Retinal pigment epithelial cell (primary cell): ENCODE measurements around the gene COX14.
A peak's percentile ranks its signal among the peaks of the same experiment; 100 is the strongest.

Source experiments
- DNase-seq: peaks from one replicate; pipeline ENCODE4 v3.0.0-alpha.2; 2010; ENCODE audit warnings: low read depth
- H3K4me3 ChIP-seq: 2 replicates; pipeline ENCODE4 v1.5.1; 2011; ENCODE audit warnings: mild to moderate bottlenecking, low read length, control low read depth, moderate library complexity
- TF ChIP-seq, protein P1 (sequence below): conservative IDR thresholded peaks from 2 replicates; pipeline ENCODE4 v1.5.1; 2011; ENCODE audit warnings: low read depth, low read length, control low read depth, inconsistent platforms

Gene COX14

GRCh38 chr12:50084775-50085614, 27.0 kb upstream of the COX14 start, which contains the start of gene SMARCD1:
Gene SMARCD1 (plus strand): TSS chr12:50085342. CDS start chr12:50085370, 28 bp downstream.
- DNase-seq: peak; percentile 74
- TF ChIP-seq, protein P1, sequence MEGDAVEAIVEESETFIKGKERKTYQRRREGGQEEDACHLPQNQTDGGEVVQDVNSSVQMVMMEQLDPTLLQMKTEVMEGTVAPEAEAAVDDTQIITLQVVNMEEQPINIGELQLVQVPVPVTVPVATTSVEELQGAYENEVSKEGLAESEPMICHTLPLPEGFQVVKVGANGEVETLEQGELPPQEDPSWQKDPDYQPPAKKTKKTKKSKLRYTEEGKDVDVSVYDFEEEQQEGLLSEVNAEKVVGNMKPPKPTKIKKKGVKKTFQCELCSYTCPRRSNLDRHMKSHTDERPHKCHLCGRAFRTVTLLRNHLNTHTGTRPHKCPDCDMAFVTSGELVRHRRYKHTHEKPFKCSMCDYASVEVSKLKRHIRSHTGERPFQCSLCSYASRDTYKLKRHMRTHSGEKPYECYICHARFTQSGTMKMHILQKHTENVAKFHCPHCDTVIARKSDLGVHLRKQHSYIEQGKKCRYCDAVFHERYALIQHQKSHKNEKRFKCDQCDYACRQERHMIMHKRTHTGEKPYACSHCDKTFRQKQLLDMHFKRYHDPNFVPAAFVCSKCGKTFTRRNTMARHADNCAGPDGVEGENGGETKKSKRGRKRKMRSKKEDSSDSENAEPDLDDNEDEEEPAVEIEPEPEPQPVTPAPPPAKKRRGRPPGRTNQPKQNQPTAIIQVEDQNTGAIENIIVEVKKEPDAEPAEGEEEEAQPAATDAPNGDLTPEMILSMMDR: peak; percentile 58

GRCh38 chr12:50085615-50086072, 26.4 kb upstream of the COX14 start:
- DNase-seq: no peak
- H3K4me3 ChIP-seq: peak overlapping the region; percentile 91
- TF ChIP-seq, protein P1: no peak

More at GRCh38 chr12:50084775-50085614, 27.0 kb upstream of the COX14 start, which contains the start of gene SMARCD1:
- H3K4me3 ChIP-seq: peak within 1 kb of the TSS; percentile 91

DNA sequence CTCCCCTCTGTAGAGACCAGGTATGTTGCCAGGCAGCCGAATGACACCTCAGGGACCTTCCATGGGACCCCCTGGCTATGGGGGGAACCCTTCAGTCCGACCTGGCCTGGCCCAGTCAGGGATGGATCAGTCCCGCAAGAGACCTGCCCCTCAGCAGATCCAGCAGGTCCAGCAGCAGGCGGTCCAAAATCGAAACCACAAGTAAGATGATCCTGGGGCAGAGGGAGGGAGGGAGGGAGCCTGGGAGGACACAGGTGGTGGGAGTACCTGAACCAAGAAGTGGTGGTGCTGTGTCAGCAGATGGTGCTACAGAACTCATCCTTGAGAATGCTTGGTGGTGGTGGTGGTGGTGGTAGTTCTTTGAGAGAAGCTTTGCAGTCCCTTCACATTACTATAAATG, 25.9 kb upstream of the COX14 start:
- H3K4me3 ChIP-seq: peak overlapping the region; percentile 91
- TF ChIP-seq, protein P1: no peak
- no peak for DNase-seq

DNA sequence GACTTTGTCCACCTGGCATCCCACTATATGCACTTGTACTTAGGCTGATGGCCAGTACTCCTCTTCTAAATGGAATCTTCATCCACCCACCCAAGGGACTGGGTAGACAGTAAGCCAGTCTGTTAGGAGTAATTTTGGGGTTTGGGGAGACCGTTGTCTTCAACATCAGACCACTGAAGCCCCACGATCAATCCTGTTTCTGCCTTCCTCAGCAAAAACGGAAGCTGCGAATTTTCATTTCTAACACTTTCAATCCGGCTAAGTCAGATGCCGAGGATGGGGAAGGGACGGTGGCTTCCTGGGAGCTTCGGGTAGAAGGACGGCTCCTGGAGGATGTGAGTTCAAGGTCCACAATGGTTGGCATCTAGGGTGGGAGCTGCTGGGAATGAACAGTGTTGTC, 24.9 kb upstream of the COX14 start:
- DNase-seq: no peak
- TF ChIP-seq, protein P1: no peak
- H3K4me3 ChIP-seq: no peak overlapping the region

DNA sequence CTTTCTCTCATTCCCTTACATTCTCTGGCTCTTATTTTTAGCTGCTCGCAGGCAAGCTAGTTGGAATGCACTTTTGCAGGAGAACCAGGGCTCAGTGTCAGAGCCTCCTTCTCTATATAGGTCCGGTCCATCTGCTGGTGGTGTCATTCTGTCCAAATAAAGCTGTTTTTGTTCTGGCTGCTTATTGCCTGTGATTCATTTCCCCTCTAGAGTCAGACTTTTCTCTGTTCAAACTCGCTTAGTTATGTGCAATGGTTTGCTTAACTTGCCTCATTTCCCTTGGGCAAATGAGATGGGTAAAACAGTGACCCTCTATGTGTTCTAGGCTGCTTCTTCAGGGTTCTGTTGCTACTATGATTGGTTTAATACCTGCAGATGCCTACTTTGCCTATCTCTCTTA, 24.0 kb upstream of the COX14 start:
- TF ChIP-seq, protein P1: peak; percentile 9
- no peak for DNase-seq
- H3K4me3 ChIP-seq: no peak overlapping the region

- no peak for DNase-seq
- no peak overlapping the region for H3K4me3 ChIP-seq
- TF ChIP-seq, protein P1: peak; percentile 88
These were observed 23.3 kb upstream of the COX14 start for GRCh38 chr12:50088577-50089335.
